Stomach (tissue), 4 donors: ENCODE data around the gene TNNT1.

ENCODE experiments used
- POLR2A ChIP-seq, 4 donors: fragments of 450-650 bp; IDR thresholded peaks; one replicate each; pipeline ENCODE4 v1.6.1; 2016; ENCODE audit warnings: antibody characterized with exemption in 4 of 4, control low read depth in 2 of 4, mild to moderate bottlenecking in 1 of 4, moderate library complexity in 1 of 4
- TF ChIP-seq, protein P1 (sequence below), 7 experiments: fragments of 450-650 bp in 4 of 7; fragments of 200-600 bp in 3 of 7; sonication (generic) in 3 of 7; IDR thresholded peaks; one replicate each; pipeline ENCODE4 v1.5.1; 2016 to 2019; ENCODE audit warnings: antibody characterized with exemption in 7 of 7, control low read depth in 2 of 7, mild to moderate bottlenecking in 1 of 7

GRCh38 chr19:55111238-55111831 lies 37.7 kb downstream of the TNNT1 start:
- no peak for TF ChIP-seq POLR2A (IDR thresholded peaks at IDR 0.05)
- TF ChIP-seq, protein P1, sequence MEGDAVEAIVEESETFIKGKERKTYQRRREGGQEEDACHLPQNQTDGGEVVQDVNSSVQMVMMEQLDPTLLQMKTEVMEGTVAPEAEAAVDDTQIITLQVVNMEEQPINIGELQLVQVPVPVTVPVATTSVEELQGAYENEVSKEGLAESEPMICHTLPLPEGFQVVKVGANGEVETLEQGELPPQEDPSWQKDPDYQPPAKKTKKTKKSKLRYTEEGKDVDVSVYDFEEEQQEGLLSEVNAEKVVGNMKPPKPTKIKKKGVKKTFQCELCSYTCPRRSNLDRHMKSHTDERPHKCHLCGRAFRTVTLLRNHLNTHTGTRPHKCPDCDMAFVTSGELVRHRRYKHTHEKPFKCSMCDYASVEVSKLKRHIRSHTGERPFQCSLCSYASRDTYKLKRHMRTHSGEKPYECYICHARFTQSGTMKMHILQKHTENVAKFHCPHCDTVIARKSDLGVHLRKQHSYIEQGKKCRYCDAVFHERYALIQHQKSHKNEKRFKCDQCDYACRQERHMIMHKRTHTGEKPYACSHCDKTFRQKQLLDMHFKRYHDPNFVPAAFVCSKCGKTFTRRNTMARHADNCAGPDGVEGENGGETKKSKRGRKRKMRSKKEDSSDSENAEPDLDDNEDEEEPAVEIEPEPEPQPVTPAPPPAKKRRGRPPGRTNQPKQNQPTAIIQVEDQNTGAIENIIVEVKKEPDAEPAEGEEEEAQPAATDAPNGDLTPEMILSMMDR (IDR thresholded peaks at IDR 0.05) = no peak
